ENCODE measurements around the gene CEBPA. TPM values are rescaled to one million over a fixed set of nuclear protein-coding genes. Genes with fewer than 3 reads are reported as not detected.

CEBPA gene
- total and polyA plus RNA-seq, 2 experiments from 2014 or later, result 0.50 to 2.6 TPM

DNA sequence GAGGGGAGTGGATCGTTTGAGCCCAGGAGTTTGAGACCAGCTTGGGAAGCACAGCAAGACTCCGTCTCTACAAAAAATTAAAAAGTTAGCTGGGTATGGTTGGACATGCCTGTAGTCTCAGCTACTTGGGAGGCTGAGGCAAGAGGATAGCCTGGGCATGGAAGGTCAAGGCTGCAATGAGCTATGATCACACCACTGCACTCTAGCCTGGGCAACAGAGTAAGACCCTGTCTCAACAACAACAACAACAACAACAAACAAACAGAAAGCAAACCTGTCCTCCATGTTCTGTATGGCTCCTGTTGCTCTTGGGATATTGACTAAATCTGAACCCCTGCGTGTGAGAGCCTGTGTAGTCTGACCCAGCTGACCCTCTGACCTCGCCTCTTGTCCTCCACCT is 14.9 kb downstream of the CEBPA start:
- H3K27ac Mint-ChIP-seq, result no peak overlapping the region
- Histone ChIP-seq H3K79me2 (replicated peaks; ENCODE audit: insufficient read depth) (no peaks in the 10 kb centered on the region), H3F3A (replicated peaks; ENCODE audit: low read depth) (no peaks in the 10 kb centered on the region), H3K4me1 (ENCODE audit: insufficient read depth) (peaks cover 9% of the 10 kb centered on the region; the same call in 1 of the 2 replicates), H3K4me2 (no peak overlapping the region), H3K4me3 (no peak overlapping the region), H3K27ac (ENCODE audit: low read depth) (no peak overlapping the region), H2AFZ (no peak overlapping the region), H3K9me2 (ENCODE audit: insufficient read depth) (peaks cover 5% of the 10 kb centered on the region; the same call in 1 of the 2 replicates), H3K27me3 (ENCODE audit: insufficient read depth) (no peaks in the 10 kb centered on the region), H4K20me1 (replicated peaks; ENCODE audit: insufficient read depth) (no peaks in the 10 kb centered on the region), H3K36me3 (ENCODE audit: insufficient read depth) (no peaks in the 10 kb centered on the region)
- DNase-seq (ENCODE audit: low spot score) (no peak), ATAC-seq (no peak)
- H3K4me3 Mint-ChIP-seq, result no peak overlapping the region
- H3K27me3 Mint-ChIP-seq (ENCODE audit: insufficient read depth, low read depth, poor library complexity), result peaks cover 1% of the 10 kb centered on the region
- no peaks in the 10 kb centered on the region for H3K36me3 Mint-ChIP-seq (ENCODE audit: low read depth)
- H3K4me1 Mint-ChIP-seq, result peaks cover 11% of the 10 kb centered on the region
- no peak for TF ChIP-seq CREB1 (CRISPR knock-in tag; IDR thresholded peaks at IDR 0.05; ENCODE audit: low read depth)
- TF ChIP-seq, protein P1, sequence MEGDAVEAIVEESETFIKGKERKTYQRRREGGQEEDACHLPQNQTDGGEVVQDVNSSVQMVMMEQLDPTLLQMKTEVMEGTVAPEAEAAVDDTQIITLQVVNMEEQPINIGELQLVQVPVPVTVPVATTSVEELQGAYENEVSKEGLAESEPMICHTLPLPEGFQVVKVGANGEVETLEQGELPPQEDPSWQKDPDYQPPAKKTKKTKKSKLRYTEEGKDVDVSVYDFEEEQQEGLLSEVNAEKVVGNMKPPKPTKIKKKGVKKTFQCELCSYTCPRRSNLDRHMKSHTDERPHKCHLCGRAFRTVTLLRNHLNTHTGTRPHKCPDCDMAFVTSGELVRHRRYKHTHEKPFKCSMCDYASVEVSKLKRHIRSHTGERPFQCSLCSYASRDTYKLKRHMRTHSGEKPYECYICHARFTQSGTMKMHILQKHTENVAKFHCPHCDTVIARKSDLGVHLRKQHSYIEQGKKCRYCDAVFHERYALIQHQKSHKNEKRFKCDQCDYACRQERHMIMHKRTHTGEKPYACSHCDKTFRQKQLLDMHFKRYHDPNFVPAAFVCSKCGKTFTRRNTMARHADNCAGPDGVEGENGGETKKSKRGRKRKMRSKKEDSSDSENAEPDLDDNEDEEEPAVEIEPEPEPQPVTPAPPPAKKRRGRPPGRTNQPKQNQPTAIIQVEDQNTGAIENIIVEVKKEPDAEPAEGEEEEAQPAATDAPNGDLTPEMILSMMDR (conservative IDR thresholded peaks at IDR 0.05; ENCODE audit: low read depth in 2 of 2), result no peak
- TF ChIP-seq EZH2phosphoT487 (IDR thresholded peaks at IDR 0.05; ENCODE audit: unreplicated experiment), result no peak
- TF ChIP-seq EZH2 (IDR thresholded peaks at IDR 0.05; ENCODE audit: low read depth, unreplicated experiment), result no peak
- no peak for TF ChIP-seq POLR2AphosphoS5 (IDR thresholded peaks at IDR 0.05; ENCODE audit: low read depth)
- TF ChIP-seq, protein P2, sequence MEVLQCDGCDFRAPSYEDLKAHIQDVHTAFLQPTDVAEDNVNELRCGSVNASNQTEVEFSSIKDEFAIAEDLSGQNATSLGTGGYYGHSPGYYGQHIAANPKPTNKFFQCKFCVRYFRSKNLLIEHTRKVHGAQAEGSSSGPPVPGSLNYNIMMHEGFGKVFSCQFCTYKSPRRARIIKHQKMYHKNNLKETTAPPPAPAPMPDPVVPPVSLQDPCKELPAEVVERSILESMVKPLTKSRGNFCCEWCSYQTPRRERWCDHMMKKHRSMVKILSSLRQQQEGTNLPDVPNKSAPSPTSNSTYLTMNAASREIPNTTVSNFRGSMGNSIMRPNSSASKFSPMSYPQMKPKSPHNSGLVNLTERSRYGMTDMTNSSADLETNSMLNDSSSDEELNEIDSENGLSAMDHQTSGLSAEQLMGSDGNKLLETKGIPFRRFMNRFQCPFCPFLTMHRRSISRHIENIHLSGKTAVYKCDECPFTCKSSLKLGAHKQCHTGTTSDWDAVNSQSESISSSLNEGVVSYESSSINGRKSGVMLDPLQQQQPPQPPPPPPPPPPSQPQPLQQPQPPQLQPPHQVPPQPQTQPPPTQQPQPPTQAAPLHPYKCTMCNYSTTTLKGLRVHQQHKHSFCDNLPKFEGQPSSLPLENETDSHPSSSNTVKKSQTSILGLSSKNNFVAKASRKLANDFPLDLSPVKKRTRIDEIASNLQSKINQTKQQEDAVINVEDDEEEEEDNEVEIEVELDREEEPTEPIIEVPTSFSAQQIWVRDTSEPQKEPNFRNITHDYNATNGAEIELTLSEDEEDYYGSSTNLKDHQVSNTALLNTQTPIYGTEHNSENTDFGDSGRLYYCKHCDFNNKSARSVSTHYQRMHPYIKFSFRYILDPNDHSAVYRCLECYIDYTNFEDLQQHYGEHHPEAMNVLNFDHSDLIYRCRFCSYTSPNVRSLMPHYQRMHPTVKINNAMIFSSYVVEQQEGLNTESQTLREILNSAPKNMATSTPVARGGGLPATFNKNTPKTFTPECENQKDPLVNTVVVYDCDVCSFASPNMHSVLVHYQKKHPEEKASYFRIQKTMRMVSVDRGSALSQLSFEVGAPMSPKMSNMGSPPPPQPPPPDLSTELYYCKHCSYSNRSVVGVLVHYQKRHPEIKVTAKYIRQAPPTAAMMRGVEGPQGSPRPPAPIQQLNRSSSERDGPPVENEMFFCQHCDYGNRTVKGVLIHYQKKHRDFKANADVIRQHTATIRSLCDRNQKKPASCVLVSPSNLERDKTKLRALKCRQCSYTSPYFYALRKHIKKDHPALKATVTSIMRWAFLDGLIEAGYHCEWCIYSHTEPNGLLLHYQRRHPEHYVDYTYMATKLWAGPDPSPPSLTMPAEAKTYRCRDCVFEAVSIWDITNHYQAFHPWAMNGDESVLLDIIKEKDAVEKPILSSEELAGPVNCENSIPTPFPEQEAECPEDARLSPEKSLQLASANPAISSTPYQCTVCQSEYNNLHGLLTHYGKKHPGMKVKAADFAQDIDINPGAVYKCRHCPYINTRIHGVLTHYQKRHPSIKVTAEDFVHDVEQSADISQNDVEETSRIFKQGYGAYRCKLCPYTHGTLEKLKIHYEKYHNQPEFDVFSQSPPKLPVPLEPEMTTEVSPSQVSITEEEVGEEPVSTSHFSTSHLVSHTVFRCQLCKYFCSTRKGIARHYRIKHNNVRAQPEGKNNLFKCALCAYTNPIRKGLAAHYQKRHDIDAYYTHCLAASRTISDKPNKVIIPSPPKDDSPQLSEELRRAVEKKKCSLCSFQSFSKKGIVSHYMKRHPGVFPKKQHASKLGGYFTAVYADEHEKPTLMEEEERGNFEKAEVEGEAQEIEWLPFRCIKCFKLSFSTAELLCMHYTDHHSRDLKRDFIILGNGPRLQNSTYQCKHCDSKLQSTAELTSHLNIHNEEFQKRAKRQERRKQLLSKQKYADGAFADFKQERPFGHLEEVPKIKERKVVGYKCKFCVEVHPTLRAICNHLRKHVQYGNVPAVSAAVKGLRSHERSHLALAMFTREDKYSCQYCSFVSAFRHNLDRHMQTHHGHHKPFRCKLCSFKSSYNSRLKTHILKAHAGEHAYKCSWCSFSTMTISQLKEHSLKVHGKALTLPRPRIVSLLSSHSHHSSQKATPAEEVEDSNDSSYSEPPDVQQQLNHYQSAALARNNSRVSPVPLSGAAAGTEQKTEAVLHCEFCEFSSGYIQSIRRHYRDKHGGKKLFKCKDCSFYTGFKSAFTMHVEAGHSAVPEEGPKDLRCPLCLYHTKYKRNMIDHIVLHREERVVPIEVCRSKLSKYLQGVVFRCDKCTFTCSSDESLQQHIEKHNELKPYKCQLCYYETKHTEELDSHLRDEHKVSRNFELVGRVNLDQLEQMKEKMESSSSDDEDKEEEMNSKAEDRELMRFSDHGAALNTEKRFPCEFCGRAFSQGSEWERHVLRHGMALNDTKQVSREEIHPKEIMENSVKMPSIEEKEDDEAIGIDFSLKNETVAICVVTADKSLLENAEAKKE (CRISPR knock-in tag; IDR thresholded peaks at IDR 0.05), result no peak
- no peak for TF ChIP-seq NANOG (IDR thresholded peaks at IDR 0.05; ENCODE audit: borderline replicate concordance)
- TF ChIP-seq STAT1 (IDR thresholded peaks at IDR 0.05; ENCODE audit: unreplicated experiment), result no peak
- TF ChIP-seq JUNB (IDR thresholded peaks at IDR 0.05; ENCODE audit: unreplicated experiment), result no peak
- TF ChIP-seq ZNF331 (CRISPR knock-in tag; IDR thresholded peaks at IDR 0.05; ENCODE audit: low read depth), result no peak
- TF ChIP-seq ZNF114 (CRISPR knock-in tag; IDR thresholded peaks at IDR 0.05), result no peak
- TF ChIP-seq, protein P3, sequence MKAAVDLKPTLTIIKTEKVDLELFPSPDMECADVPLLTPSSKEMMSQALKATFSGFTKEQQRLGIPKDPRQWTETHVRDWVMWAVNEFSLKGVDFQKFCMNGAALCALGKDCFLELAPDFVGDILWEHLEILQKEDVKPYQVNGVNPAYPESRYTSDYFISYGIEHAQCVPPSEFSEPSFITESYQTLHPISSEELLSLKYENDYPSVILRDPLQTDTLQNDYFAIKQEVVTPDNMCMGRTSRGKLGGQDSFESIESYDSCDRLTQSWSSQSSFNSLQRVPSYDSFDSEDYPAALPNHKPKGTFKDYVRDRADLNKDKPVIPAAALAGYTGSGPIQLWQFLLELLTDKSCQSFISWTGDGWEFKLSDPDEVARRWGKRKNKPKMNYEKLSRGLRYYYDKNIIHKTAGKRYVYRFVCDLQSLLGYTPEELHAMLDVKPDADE (IDR thresholded peaks at IDR 0.05), result no peak
- TF ChIP-seq, protein P4, sequence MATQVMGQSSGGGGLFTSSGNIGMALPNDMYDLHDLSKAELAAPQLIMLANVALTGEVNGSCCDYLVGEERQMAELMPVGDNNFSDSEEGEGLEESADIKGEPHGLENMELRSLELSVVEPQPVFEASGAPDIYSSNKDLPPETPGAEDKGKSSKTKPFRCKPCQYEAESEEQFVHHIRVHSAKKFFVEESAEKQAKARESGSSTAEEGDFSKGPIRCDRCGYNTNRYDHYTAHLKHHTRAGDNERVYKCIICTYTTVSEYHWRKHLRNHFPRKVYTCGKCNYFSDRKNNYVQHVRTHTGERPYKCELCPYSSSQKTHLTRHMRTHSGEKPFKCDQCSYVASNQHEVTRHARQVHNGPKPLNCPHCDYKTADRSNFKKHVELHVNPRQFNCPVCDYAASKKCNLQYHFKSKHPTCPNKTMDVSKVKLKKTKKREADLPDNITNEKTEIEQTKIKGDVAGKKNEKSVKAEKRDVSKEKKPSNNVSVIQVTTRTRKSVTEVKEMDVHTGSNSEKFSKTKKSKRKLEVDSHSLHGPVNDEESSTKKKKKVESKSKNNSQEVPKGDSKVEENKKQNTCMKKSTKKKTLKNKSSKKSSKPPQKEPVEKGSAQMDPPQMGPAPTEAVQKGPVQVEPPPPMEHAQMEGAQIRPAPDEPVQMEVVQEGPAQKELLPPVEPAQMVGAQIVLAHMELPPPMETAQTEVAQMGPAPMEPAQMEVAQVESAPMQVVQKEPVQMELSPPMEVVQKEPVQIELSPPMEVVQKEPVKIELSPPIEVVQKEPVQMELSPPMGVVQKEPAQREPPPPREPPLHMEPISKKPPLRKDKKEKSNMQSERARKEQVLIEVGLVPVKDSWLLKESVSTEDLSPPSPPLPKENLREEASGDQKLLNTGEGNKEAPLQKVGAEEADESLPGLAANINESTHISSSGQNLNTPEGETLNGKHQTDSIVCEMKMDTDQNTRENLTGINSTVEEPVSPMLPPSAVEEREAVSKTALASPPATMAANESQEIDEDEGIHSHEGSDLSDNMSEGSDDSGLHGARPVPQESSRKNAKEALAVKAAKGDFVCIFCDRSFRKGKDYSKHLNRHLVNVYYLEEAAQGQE (IDR thresholded peaks at IDR 0.05; ENCODE audit: unreplicated experiment), result no peak
- peaks cover 12% of the 10 kb centered on the region for H3K9me3 Mint-ChIP-seq

Measured in GM23338 (cell line).